IPS-18a (cell line): ENCODE data around the gene TEX12.
"Not testable (repeated sequence)": the region's sequence is repeated elsewhere in the genome, so short reads cannot be mapped to it uniquely, and the experiment has no call there.

Source experiments
- H3K27ac ChIP-seq: one replicate; pipeline ENCODE4 v1.5.1; 2013; ENCODE audit warnings: low read length
- H3K27me3 ChIP-seq: one replicate; pipeline ENCODE4 v1.6.1; 2013; ENCODE audit warnings: mild to moderate bottlenecking, low read length; ENCODE audit not compliant: control insufficient read depth, insufficient read depth
- H3K36me3 ChIP-seq: one replicate; pipeline ENCODE4 v1.6.1; 2013; ENCODE audit warnings: low read depth, low read length; ENCODE audit not compliant: control insufficient read depth
- H3K4me1 ChIP-seq: one replicate; pipeline ENCODE4 v1.6.1; 2013; ENCODE audit warnings: low read depth, low read length; ENCODE audit not compliant: control insufficient read depth
- H3K4me3 ChIP-seq: one replicate; pipeline ENCODE4 v1.5.1; 2013; ENCODE audit warnings: low read length
- H3K9ac ChIP-seq: one replicate; pipeline ENCODE4 v1.6.1; 2013; ENCODE audit warnings: mild to moderate bottlenecking, low read length, moderate library complexity
- H3K9me3 ChIP-seq: one replicate; pipeline ENCODE4 v1.6.1; 2013; ENCODE audit warnings: low read depth, low read length; ENCODE audit not compliant: control insufficient read depth

The TEX12 gene

DNA sequence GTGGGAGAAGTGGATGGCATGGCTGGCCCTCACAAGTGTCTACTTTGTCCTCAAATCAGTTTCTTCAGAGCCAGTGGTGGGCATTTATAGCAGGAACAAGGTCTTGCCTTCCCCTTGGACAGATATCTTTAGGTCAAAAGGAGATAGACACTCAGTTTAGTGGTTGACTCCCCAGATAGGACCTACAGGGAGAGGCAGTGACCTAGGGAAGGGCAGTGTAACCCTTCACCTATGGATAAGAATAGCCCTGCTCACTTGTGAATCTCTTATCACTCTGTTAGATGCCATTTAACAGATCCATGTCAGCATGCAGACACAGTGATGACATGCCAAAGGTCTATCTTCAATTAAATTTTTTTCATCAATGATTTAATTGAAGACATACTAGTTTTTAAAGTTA, 19.1 kb downstream of the TEX12 start:
- Histone ChIP-seq H3K9me3 (no peaks in the 10 kb centered on the region), H3K27me3 (no peaks in the 10 kb centered on the region), H3K36me3 (no peaks in the 10 kb centered on the region), H3K4me3 (no peak overlapping the region), H3K9ac (no peak overlapping the region), H3K4me1 (no peaks in the 10 kb centered on the region), H3K27ac (no peak overlapping the region)

DNA sequence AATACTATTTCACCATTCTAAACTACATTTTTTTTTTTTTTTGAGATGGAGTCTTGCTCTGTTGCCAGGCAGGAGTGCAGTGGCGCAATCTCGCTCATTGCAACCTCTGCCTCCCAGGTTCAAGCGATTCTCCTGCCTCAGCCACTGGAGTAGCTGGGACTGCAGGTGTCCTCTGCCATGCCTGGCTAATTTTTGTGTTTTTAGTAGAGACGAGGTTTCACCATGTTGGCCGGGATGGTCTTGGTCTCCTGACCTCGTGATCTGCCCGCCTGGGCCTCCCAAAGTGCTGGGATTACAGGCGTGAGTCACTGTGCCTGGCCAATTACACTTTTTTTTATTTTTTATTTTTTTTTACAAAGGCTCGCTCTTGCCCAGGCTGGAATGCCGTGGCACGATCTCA, 27.9 kb downstream of the TEX12 start:
- not testable (repeated sequence) for H3K27ac ChIP-seq, H3K9ac ChIP-seq, H3K27me3 ChIP-seq, H3K9me3 ChIP-seq, H3K4me3 ChIP-seq, H3K4me1 ChIP-seq, H3K36me3 ChIP-seq

DNA sequence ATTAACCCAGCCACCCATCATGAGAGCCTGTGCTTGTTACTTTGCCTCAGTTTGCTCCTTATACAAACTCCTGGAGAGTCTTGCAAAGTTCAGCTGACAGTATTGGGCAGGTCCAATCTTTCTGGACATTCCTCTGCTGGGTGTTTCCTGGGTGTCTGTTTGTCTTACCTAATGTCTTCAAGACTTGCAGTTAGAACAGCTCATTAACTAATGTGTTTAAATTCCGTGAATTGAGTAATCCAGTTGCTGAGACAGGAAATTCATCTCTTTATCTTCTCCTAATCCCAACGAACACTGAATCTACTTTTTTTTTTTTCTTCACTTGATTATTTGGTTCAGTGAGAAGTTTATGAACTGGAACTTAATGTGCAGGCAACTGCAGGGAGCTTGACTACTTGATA, 28.8 kb downstream of the TEX12 start:
- Histone ChIP-seq H3K4me1 (no peaks in the 10 kb centered on the region), H3K36me3 (no peaks in the 10 kb centered on the region), H3K4me3 (no peak overlapping the region), H3K9me3 (no peaks in the 10 kb centered on the region), H3K27ac (no peak overlapping the region), H3K9ac (no peak overlapping the region), H3K27me3 (no peaks in the 10 kb centered on the region)

DNA sequence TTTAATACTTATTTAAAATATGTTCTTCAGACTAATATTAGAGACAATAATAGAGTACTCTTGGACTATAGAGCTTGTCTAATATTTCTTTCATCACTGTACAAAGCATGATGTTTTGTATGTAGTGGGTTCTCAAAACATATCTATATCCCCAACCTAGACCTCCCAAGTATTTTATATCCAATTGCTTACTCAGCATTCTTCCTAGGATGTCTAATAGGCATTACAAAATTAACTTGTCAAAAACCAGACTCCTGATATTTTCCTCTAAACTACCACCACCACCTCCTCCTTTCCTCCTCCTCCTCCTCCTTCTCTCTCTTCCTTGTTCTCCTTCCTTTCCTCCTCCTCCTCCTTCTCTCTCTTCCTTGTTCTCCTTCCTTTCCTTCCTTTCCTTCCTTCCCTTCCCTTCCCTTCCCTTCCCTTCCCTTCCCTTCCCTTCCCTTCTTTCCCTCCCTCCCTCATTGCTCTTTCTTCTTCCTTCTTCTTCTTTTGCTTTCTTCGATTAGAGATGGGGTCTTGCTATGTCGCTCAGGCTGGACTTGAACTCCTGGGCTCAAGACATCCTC, 29.4 kb downstream of the TEX12 start:
- Histone ChIP-seq H3K4me3 (no peak overlapping the region), H3K36me3 (no peaks in the 10 kb centered on the region), H3K27ac (no peak overlapping the region), H3K9ac (no peak overlapping the region), H3K9me3 (no peaks in the 10 kb centered on the region), H3K4me1 (no peaks in the 10 kb centered on the region), H3K27me3 (no peaks in the 10 kb centered on the region)

DNA sequence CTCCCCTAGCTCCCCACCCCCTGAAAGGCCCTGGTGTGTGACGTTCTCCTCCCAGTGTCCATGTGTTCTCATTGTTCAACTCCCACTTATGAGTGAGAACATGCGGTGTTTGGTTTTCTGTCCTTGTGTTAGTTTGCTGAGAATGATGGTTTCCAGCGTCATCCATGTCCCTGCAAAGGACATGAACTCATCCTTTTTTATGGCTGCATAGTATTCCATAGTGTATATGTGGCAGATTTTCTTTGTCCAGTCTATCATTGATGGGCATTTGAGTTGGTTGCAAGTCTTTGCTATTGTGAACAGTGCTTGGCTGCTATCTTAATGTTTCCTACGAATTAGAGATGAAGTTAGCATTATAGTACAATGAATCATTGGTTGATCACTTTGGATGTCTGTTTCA, 31.9 kb downstream of the TEX12 start:
- not testable (repeated sequence) for H3K4me3 ChIP-seq, H3K4me1 ChIP-seq, H3K27me3 ChIP-seq, H3K36me3 ChIP-seq, H3K9me3 ChIP-seq, H3K9ac ChIP-seq, H3K27ac ChIP-seq

DNA sequence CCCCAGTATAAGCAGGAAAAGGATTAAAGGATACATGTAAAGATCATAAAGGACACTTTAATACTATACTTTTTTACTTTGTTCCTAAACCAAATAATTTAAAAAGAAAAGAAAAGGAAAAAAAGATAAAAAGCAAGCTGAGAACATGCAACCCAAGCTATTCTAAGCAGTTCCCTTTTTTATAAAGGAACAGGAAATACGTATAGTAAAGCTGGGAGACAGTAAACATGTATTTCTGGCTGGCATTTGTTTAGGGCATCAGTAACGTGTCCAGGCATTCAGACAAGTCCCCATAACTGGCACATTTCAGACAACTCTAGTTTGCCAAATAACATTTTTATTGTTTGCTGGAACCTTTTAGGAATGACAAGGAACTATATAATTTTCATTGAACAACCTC, 33.1 kb downstream of the TEX12 start:
- Histone ChIP-seq H3K4me1 (no peaks in the 10 kb centered on the region), H3K27me3 (no peaks in the 10 kb centered on the region), H3K36me3 (no peaks in the 10 kb centered on the region), H3K9ac (no peak overlapping the region), H3K4me3 (no peak overlapping the region), H3K27ac (no peak overlapping the region), H3K9me3 (no peaks in the 10 kb centered on the region)

DNA sequence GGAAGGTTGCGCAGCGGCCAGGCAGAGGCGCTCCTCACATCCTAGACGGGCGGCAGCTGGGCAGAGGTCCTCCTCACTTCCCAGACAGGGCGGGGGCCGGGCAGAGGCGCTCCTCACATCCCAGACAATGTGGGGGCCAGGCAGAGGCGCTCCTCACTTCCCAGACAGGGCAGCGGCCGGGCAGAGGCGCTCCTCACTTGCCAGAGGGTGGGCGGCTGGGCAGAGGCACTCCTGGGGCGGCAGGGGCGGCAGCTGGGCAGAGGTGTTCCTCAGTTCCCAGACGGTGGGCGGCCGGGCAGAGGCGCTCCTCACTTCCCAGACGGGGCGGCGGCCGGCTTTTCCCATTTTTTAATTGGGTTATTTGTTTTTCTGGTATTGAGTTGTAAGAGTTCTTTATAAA, 38.9 kb downstream of the TEX12 start:
- no peak overlapping the region for H3K4me3 ChIP-seq

DNA sequence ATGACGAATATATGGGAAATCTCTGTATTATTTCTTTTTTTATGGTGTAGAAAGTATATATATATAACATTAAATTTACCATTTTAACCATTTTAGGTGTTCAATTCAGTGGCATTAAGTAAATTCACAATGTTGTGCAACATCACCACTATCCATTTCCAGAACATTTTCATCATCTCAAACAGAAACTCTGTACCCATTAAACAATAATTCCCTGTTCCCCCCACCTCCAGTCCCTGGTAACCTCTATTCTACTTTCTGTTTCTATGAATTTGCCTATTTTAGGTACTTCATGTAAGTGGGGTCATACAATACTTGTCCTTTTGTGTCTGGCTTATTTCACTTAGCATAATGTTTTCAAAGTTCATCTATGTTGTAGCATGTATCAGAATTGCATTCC, 43.7 kb downstream of the TEX12 start:
- H3K27ac ChIP-seq = no peak overlapping the region
- no peaks in the 10 kb centered on the region for H3K27me3 ChIP-seq
- H3K36me3 ChIP-seq = no peaks in the 10 kb centered on the region
- no peaks in the 10 kb centered on the region for H3K9me3 ChIP-seq
- H3K4me3 ChIP-seq = no peak overlapping the region
- H3K4me1 ChIP-seq = no peaks in the 10 kb centered on the region
- no peak overlapping the region for H3K9ac ChIP-seq

More for the DNA sequence above, 38.9 kb downstream of the TEX12 start:
- Histone ChIP-seq H3K27me3 (no peaks in the 10 kb centered on the region), H3K9ac (no peak overlapping the region), H3K36me3 (no peaks in the 10 kb centered on the region), H3K4me1 (no peaks in the 10 kb centered on the region), H3K27ac (no peak overlapping the region), H3K9me3 (no peaks in the 10 kb centered on the region)

DNA sequence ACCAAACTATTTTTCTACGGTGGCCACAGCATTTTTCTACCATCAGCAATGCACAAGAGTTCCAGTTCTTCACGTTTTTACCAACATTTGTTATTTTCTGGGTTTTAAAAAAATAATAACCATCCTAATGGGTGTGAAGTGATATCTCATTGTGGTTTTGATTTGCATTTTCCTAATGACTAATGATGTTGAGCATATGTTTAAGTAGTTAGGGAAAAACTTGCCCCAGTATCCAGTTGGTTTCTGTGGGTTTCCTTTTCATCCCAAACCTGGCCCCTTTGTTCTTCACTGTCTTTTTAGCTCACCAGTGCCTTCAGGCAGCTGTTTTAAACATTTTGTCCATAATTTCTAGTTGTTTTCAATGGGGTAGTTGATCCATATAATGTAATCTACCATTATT, 44.4 kb downstream of the TEX12 start:
- Histone ChIP-seq H3K9ac (no peak overlapping the region), H3K9me3 (no peaks in the 10 kb centered on the region), H3K4me1 (no peaks in the 10 kb centered on the region), H3K27ac (no peak overlapping the region), H3K27me3 (no peaks in the 10 kb centered on the region), H3K4me3 (no peak overlapping the region), H3K36me3 (no peaks in the 10 kb centered on the region)

DNA sequence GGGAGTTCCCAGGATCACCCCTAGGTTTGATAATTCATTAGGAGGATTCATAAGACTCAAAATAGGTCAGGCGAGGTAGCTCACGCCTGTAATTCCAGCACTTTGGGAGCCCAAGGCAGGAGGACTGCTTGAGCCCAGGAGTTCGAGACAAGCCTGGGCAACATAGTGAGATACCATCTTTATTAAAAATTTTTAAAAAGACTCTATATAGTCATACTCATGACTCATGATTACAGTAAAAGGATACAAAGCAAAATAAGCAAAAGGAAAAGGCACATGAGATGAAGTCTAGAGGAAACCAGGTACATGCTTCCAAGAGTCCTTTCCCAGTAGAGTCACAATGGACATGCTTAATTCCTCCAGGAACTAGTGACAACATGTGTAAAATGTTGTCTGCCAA, 45.1 kb downstream of the TEX12 start:
- Histone ChIP-seq H3K4me3 (no peak overlapping the region), H3K4me1 (no peaks in the 10 kb centered on the region), H3K27me3 (no peaks in the 10 kb centered on the region), H3K9ac (no peak overlapping the region), H3K27ac (no peak overlapping the region), H3K9me3 (no peaks in the 10 kb centered on the region), H3K36me3 (no peaks in the 10 kb centered on the region)

DNA sequence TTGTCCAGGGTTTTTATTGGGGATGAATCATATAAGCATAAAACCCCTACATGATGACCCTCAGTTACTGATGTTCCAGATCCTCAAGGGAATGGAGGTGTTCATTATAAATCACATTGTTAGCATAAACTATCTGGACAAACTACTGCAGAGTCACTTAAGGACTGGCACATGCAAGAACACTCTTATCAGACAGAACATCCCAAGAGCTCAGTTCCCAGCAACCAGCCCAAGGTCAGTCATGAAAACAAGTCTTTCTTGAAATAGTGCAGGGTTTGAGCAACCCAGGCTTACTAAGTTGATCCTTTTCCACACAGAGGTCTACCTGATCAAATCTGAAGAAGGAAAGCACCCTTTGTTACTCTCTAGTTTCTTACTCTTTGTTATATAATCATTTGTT, 45.5 kb downstream of the TEX12 start:
- Histone ChIP-seq H3K4me3 (no peak overlapping the region), H3K9ac (no peak overlapping the region), H3K9me3 (no peaks in the 10 kb centered on the region), H3K27ac (no peak overlapping the region), H3K36me3 (no peaks in the 10 kb centered on the region), H3K27me3 (no peaks in the 10 kb centered on the region), H3K4me1 (no peaks in the 10 kb centered on the region)

DNA sequence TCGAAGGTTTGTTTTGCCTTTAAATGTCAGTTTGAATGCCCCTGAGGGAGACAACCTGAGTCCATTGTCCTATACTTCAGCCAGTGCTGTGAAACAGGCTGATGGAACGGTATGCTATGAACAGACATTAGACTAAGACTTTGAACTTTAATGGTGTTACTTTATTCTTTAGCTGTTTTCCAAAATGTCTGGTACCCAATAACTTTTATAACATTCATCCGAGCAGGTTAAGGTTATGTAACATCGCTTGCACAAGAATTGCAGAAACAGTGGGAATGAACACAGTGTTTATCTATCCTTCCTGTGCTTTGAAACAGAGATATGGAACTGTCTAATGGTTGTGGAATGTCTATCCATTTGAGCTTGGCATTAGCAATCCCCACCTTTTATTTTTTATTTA, 46.6 kb downstream of the TEX12 start:
- H3K27me3 ChIP-seq = no peaks in the 10 kb centered on the region
- no peak overlapping the region for H3K4me3 ChIP-seq
- H3K27ac ChIP-seq = no peak overlapping the region
- no peaks in the 10 kb centered on the region for H3K36me3 ChIP-seq
- no peak overlapping the region for H3K9ac ChIP-seq
- no peaks in the 10 kb centered on the region for H3K9me3 ChIP-seq
- no peaks in the 10 kb centered on the region for H3K4me1 ChIP-seq
